ENCODE measurements around the gene EPDR1.

Gene EPDR1

DNA sequence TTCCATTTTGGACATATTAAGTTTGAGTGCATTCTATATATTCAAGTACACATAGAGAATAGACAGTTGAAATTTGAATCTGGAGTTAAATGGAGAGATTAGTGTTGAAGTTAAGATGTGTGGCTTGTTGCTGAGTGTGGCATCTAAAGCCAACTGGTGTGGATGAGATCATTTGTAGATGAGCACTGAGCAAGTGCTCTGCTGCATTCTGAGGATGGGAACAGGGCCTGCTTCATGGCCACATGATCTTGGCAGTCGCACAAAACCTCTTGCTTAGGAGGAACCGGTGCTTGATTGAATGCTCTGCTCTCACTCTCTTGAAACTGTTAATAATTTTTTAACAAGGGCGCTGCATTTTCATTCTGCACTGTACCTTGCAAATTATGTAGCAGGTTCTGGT lies 62.0 kb downstream of the EPDR1 start:
- DNase-seq: no peak

GRCh38 chr7:37984750-37985390 lies 64.4 kb downstream of the EPDR1 start:
- no peak for DNase-seq

GRCh38 chr7:37986908-37987330 lies 66.5 kb downstream of the EPDR1 start:
- no peak for DNase-seq

GRCh38 chr7:37987732-37988131 lies 67.3 kb downstream of the EPDR1 start:
- DNase-seq: no peak

- DNase-seq: no peak
Measured at GRCh38 chr7:37988721-37989650, 68.5 kb downstream of the EPDR1 start.

DNA sequence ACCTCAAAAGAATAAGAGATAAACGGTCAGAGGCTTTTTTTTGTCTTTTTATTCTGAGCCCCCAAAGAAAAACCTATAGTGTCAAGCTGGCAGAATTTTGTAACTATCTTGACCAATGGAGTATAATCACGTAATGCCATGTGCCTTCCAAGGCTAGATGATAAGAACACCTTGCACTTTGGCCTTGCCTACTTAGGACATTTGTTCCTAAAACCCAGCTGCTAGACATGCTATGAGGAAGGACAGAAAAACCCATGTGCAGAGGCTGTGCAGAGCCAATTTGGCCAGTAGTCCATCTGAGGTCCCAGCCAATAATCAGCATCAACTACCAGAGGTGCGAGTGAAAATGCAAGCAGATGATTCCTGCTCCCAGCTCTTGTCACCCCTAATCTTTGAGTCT lies 69.9 kb downstream of the EPDR1 start:
- DNase-seq: no peak

GRCh38 chr7:37993060-37993501 lies 72.6 kb downstream of the EPDR1 start:
- no peak for DNase-seq

DNA sequence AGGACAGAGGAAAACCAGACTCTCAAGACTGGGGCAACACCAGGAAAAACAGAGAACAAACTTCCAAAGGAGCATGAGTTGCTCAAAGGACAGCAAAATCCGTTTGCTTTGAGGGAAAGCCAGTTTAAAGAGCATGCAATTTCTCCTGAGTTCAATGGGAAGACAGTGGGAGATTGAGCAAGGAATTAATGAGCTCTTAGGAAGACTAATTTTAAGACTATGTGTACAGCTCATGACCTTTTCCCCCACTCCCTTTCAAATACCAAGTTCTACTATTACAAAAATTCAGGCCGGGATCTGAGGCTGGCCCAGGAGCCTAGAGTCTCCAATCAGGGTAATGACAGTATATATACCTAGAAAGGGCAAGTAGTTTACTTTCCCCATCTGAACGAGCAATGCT lies 79.2 kb downstream of the EPDR1 start:
- DNase-seq: no peak

DNA sequence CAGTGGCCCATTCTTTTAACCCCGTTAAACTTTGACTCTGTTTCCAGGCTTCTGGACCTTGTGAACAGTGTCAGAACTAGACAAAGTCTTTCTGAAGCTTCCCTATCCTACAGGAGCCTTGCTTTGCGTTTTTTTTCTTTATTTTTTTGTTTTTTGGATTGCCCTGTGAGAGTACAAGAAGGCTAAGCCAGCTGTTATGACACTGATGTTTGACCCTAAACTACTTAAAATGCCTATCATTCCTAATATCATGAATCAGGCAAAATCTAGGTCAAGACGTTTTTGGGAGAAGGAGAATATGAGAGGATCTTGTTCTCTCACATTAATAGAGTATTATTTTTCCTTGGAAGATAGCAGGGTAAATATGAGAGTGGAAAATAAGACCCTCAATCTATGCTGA lies 79.8 kb downstream of the EPDR1 start:
- DNase-seq: no peak

Data from retina (tissue), 1 donor.